H9 (cell line): ENCODE measurements around the gene OR2A7. TPM values are rescaled to one million over a fixed set of nuclear protein-coding genes. Genes with fewer than 3 reads are reported as not detected.
"Not testable (repeated sequence)": the region's sequence is repeated elsewhere in the genome, so short reads cannot be mapped to it uniquely, and the experiment has no call there.

Source experiments
- DNase-seq: peaks from one replicate; pipeline ENCODE4 v3.0.0-alpha.2; 2017
- H2AFZ ChIP-seq: one replicate; pipeline ENCODE4 v1.6.1; 2013; ENCODE audit warnings: mild to moderate bottlenecking, low read length, control low read depth, moderate library complexity
- H2AK5ac ChIP-seq: 2 replicates; pipeline ENCODE4 v1.6.1; 2013; ENCODE audit warnings: low read length, control low read depth, mixed read lengths; ENCODE audit not compliant: insufficient read length
- H2BK120ac ChIP-seq: one replicate; pipeline ENCODE4 v1.6.1; 2013; ENCODE audit warnings: low read depth, mild to moderate bottlenecking, low read length, control low read depth, inconsistent platforms; ENCODE audit not compliant: poor library complexity, severe bottlenecking
- H2BK12ac ChIP-seq: 2 replicates; pipeline ENCODE4 v1.6.1; 2013; ENCODE audit warnings: low read length, control low read depth, mixed read lengths, low read depth; ENCODE audit not compliant: insufficient read length
- H2BK15ac ChIP-seq: 2 replicates; pipeline ENCODE4 v1.6.1; 2013; ENCODE audit warnings: low read depth, low read length, control low read depth
- H2BK20ac ChIP-seq: one replicate; pipeline ENCODE4 v1.6.1; 2013; ENCODE audit warnings: low read depth, mild to moderate bottlenecking, low read length, control low read depth, inconsistent platforms; ENCODE audit not compliant: poor library complexity, severe bottlenecking
- H2BK5ac ChIP-seq: 2 replicates; pipeline ENCODE4 v1.6.1; 2013; ENCODE audit warnings: low read length, control low read depth, mixed read lengths; ENCODE audit not compliant: insufficient read length
- H3K14ac ChIP-seq: 2 replicates; pipeline ENCODE4 v1.6.1; 2013; ENCODE audit warnings: low read length, control low read depth; ENCODE audit not compliant: insufficient read depth
- H3K18ac ChIP-seq: 2 replicates; pipeline ENCODE4 v1.6.1; 2013; ENCODE audit warnings: low read depth, mild to moderate bottlenecking, mixed read lengths, low read length, control low read depth; ENCODE audit not compliant: insufficient read length
- H3K23ac ChIP-seq: 2 replicates; pipeline ENCODE4 v1.6.1; 2013; ENCODE audit warnings: low read length, control low read depth, mixed read lengths, low read depth; ENCODE audit not compliant: insufficient read length
- H3K23me2 ChIP-seq: 2 replicates; pipeline ENCODE4 v1.6.1; 2013; ENCODE audit warnings: low read depth, mild to moderate bottlenecking, mixed read lengths, low read length, control low read depth; ENCODE audit not compliant: insufficient read length, poor library complexity, severe bottlenecking
- H3K27ac ChIP-seq: 2 replicates; pipeline ENCODE4 v1.5.1; 2013; ENCODE audit warnings: low read length, control low read depth, mixed read lengths, low read depth; ENCODE audit not compliant: insufficient read length
- H3K27me3 ChIP-seq: 2 replicates; pipeline ENCODE4 v1.6.1; 2013; ENCODE audit warnings: low read length, control low read depth, inconsistent platforms; ENCODE audit not compliant: insufficient read depth
- H3K4ac ChIP-seq: 2 replicates; pipeline ENCODE4 v1.6.1; 2013; ENCODE audit warnings: low read depth, mild to moderate bottlenecking, control low read depth, inconsistent platforms, low read length, moderate library complexity
- H3K4me1 ChIP-seq: 2 replicates; pipeline ENCODE4 v1.6.1; 2013; ENCODE audit warnings: low read length, control low read depth, inconsistent platforms; ENCODE audit not compliant: insufficient read depth
- H3K4me2 ChIP-seq: 2 replicates; pipeline ENCODE4 v1.6.1; 2013; ENCODE audit warnings: low read length, control low read depth, mixed read lengths; ENCODE audit not compliant: insufficient read length, insufficient read depth
- H3K56ac ChIP-seq: 2 replicates; pipeline ENCODE4 v1.6.1; 2013; ENCODE audit warnings: low read depth, mild to moderate bottlenecking, mixed read lengths, low read length, control low read depth; ENCODE audit not compliant: insufficient read length
- H3K79me1 ChIP-seq: 2 replicates; pipeline ENCODE4 v1.6.1; 2013; ENCODE audit warnings: low read depth, mild to moderate bottlenecking, moderate library complexity, low read length, control low read depth, inconsistent platforms; ENCODE audit not compliant: insufficient read depth, poor library complexity, severe bottlenecking
- H3K79me2 ChIP-seq: 2 replicates; pipeline ENCODE4 v1.6.1; 2013; ENCODE audit warnings: low read length, control low read depth, inconsistent platforms; ENCODE audit not compliant: insufficient read depth
- H3K9ac ChIP-seq: 2 replicates; pipeline ENCODE4 v1.6.1; 2013; ENCODE audit warnings: low read length, control low read depth, mixed read lengths; ENCODE audit not compliant: insufficient read length; ENCODE audit errors: extremely low read depth
- H3K9me3 ChIP-seq: one replicate; pipeline ENCODE4 v1.6.1; 2013; ENCODE audit warnings: low read depth, low read length, inconsistent platforms; ENCODE audit not compliant: control insufficient read depth
- H3T11ph ChIP-seq: one replicate; pipeline ENCODE4 v1.6.1; 2013; ENCODE audit warnings: mild to moderate bottlenecking, low read length, control low read depth, inconsistent platforms
- H4K20me1 ChIP-seq: one replicate; pipeline ENCODE4 v1.6.1; 2013; ENCODE audit not compliant: control insufficient read depth, insufficient read length, insufficient read depth
- H4K5ac ChIP-seq: 2 replicates; pipeline ENCODE4 v1.6.1; 2013; ENCODE audit warnings: low read depth, mild to moderate bottlenecking, mixed read lengths, low read length, control low read depth; ENCODE audit not compliant: insufficient read length
- H4K8ac ChIP-seq: replicated peaks from 2 replicates; pipeline ENCODE4 v1.6.1; 2013; ENCODE audit warnings: low read length, control low read depth, mixed read lengths, low read depth; ENCODE audit not compliant: insufficient read length
- H4K91ac ChIP-seq: 2 replicates; pipeline ENCODE4 v1.6.1; 2013; ENCODE audit warnings: low read depth, mild to moderate bottlenecking, moderate library complexity, mixed read lengths, low read length, control low read depth; ENCODE audit not compliant: insufficient read length
- H3K27ac Mint-ChIP-seq, 3 experiments: 2 replicates in 2 of 3; 3 replicates in 1 of 3; pipeline ENCODE4 v1.8.0; 2020 to 2021; ENCODE audit warnings: mixed read lengths in 3 of 3, mild to moderate bottlenecking in 1 of 3, moderate library complexity in 1 of 3
- H3K27me3 Mint-ChIP-seq: 2 replicates; pipeline ENCODE4 v1.8.0; 2021; ENCODE audit warnings: low read depth, mild to moderate bottlenecking, moderate library complexity, mixed read lengths
- H3K36me3 Mint-ChIP-seq, 3 experiments: 2 replicates in 2 of 3; 3 replicates in 1 of 3; pipeline ENCODE4 v1.8.0; 2020 to 2021; ENCODE audit warnings: low read depth in 3 of 3, mixed read lengths in 3 of 3; ENCODE audit not compliant: insufficient read depth in 1 of 3
- H3K4me1 Mint-ChIP-seq, 2 experiments: 2 replicates each; pipeline ENCODE4 v1.8.0; 2020; ENCODE audit warnings: mixed read lengths in 2 of 2
- H3K4me3 Mint-ChIP-seq, 2 experiments: 2 replicates in 1 of 2; 3 replicates in 1 of 2; pipeline ENCODE4 v1.8.0; 2020 to 2021; ENCODE audit warnings: mild to moderate bottlenecking in 2 of 2, mixed read lengths in 2 of 2, moderate library complexity in 1 of 2
- H3K9me3 Mint-ChIP-seq, 2 experiments: 2 replicates in 1 of 2; 3 replicates in 1 of 2; pipeline ENCODE4 v1.8.0; 2020; ENCODE audit warnings: mild to moderate bottlenecking in 2 of 2, mixed read lengths in 2 of 2, moderate library complexity in 1 of 2
- WGBS: extraction: QIAGEN DNeasy Blood & Tissue Kit; methylation state at CpG from one replicate; pipeline ENCODE4 v1.1.7; 2013; ENCODE audit warnings: missing lambda C conversion rate, low lambda C conversion rate, mixed read lengths; ENCODE audit not compliant: insufficient read length; ENCODE audit errors: extremely low coverage; 5-methylcytosine and 5-hydroxymethylcytosine counted together
- total RNA-seq: library from RNA; stranded (reverse); gene quantifications from 2 replicates; pipeline ENCODE4 v1.2.1, GENCODE V29; 2021

OR2A7 gene
- total RNA-seq, 1 experiment from 2014 or later = 2.5 TPM

- not testable (repeated sequence) for H3K4me1 ChIP-seq, H4K20me1 ChIP-seq, H3K14ac ChIP-seq, H4K91ac ChIP-seq, H3K18ac ChIP-seq, H2AFZ ChIP-seq, H3K56ac ChIP-seq, H3K79me1 ChIP-seq, H4K5ac ChIP-seq, H3T11ph ChIP-seq, H3K4me1 Mint-ChIP-seq, H3K23ac ChIP-seq, H3K23me2 ChIP-seq, H3K9me3 Mint-ChIP-seq, H2BK120ac ChIP-seq, H2BK12ac ChIP-seq, H2BK20ac ChIP-seq, H3K9ac ChIP-seq, H3K36me3 Mint-ChIP-seq, H2AK5ac ChIP-seq, H3K27me3 Mint-ChIP-seq, H2BK15ac ChIP-seq, DNase-seq, H3K4ac ChIP-seq, H3K4me2 ChIP-seq, H3K27ac ChIP-seq, H3K4me3 Mint-ChIP-seq, H3K27me3 ChIP-seq, H3K9me3 ChIP-seq, H3K79me2 ChIP-seq, H4K8ac ChIP-seq, H3K27ac Mint-ChIP-seq, H2BK5ac ChIP-seq
- no CpG with 5 or more reads among the region's 1 CpG for WGBS
Measured at GRCh38 chr7:144302578-144303303, 38.1 kb upstream of the OR2A7 start.

- H3K27me3 Mint-ChIP-seq, H2BK5ac ChIP-seq, H2BK12ac ChIP-seq, H2AK5ac ChIP-seq, H3K18ac ChIP-seq, H3K4me2 ChIP-seq, H3K4ac ChIP-seq, H3K23ac ChIP-seq, H4K20me1 ChIP-seq, H3K14ac ChIP-seq, H3T11ph ChIP-seq, H3K9ac ChIP-seq, H3K36me3 Mint-ChIP-seq, H3K79me2 ChIP-seq, H2BK120ac ChIP-seq, H3K23me2 ChIP-seq, H3K9me3 Mint-ChIP-seq, H2BK15ac ChIP-seq, H4K5ac ChIP-seq, H3K27ac ChIP-seq, H3K4me1 Mint-ChIP-seq, H2AFZ ChIP-seq, H4K8ac ChIP-seq, H3K79me1 ChIP-seq, H3K56ac ChIP-seq, DNase-seq, H3K9me3 ChIP-seq, H2BK20ac ChIP-seq, H3K27me3 ChIP-seq, H3K4me3 Mint-ChIP-seq, H3K27ac Mint-ChIP-seq, H4K91ac ChIP-seq, H3K4me1 ChIP-seq: not testable (repeated sequence)
- no CpG with 5 or more reads among the region's 60 CpGs for WGBS
Measured at GRCh38 chr7:144293794-144294499, 29.4 kb upstream of the OR2A7 start.
